Medulla oblongata (tissue), 1 donor: ENCODE data around the gene SOBP.
"Not testable (repeated sequence)": the region's sequence is repeated elsewhere in the genome, so short reads cannot be mapped to it uniquely, and the experiment has no call there.

Experiments
- DNase-seq: peaks from one replicate; pipeline ENCODE4 v3.0.0-alpha.2; 2015; ENCODE audit errors: extremely low spot score

The SOBP gene

GRCh38 chr6:107488174-107488874, 1.6 kb upstream of the SOBP start:
- no peak for DNase-seq

GRCh38 chr6:107488875-107489635, 862 bp upstream of the SOBP start:
- DNase-seq: peak; percentile 49

GRCh38 chr6:107490566-107491137, 735 bp downstream of the SOBP start:
- peak; percentile 21 for DNase-seq

- DNase-seq: peak; percentile 49
These were observed 1.3 kb downstream of the SOBP start for GRCh38 chr6:107491138-107491609.

GRCh38 chr6:107491760-107492660, 2.1 kb downstream of the SOBP start:
- DNase-seq: peak; percentile 74

- peak; percentile 66 for DNase-seq
These were observed 3.5 kb downstream of the SOBP start for GRCh38 chr6:107493158-107494057.

- DNase-seq: peak; percentile 59
These were observed 5.3 kb downstream of the SOBP start for GRCh38 chr6:107495196-107495643.

- peak; percentile 36 for DNase-seq
These were observed 6.1 kb downstream of the SOBP start for GRCh38 chr6:107495971-107496370.

- no peak for DNase-seq
These were observed 7.2 kb downstream of the SOBP start for GRCh38 chr6:107496892-107497684.

- no peak for DNase-seq
These were observed 14.5 kb downstream of the SOBP start for GRCh38 chr6:107504270-107505026.

GRCh38 chr6:107506145-107506544, 16.2 kb downstream of the SOBP start:
- DNase-seq: no peak

GRCh38 chr6:107509506-107509905, 19.6 kb downstream of the SOBP start:
- DNase-seq: no peak

- no peak for DNase-seq
These were observed 20.2 kb downstream of the SOBP start for GRCh38 chr6:107510108-107510507.

GRCh38 chr6:107511511-107511993, 21.6 kb downstream of the SOBP start:
- DNase-seq: no peak

GRCh38 chr6:107513214-107513613, 23.3 kb downstream of the SOBP start:
- DNase-seq: no peak

- no peak for DNase-seq
These were observed 26.0 kb downstream of the SOBP start for GRCh38 chr6:107515955-107516354.

- DNase-seq: no peak
These were observed 27.4 kb downstream of the SOBP start for GRCh38 chr6:107517274-107517673.

- not testable (repeated sequence) for DNase-seq
These were observed 29.3 kb downstream of the SOBP start for GRCh38 chr6:107519224-107519623.

GRCh38 chr6:107520706-107521105, 30.8 kb downstream of the SOBP start:
- DNase-seq: not testable (repeated sequence)
